ENCODE results near the gene MUC5B. TPM values are rescaled to one million over a fixed set of nuclear protein-coding genes. Genes with fewer than 3 reads are reported as not detected.

MUC5B gene
- total and polyA plus RNA-seq, 2 donors (not counting 3 experiments of a cell fraction or from before 2014, with no cell fraction given) = not detected

- H3K9ac ChIP-seq (replicated peaks; ENCODE audit: extremely low read depth, insufficient read depth, low read length) = no peak overlapping the region
- no peak for FAIRE-seq
- ChIA-PET CTCF (no interaction called here), POLR2A (no interaction called here)
- no peak overlapping the region for H3K4me3 ChIP-seq (replicated peaks in 1 of 3; ENCODE audit: insufficient read depth in 1 of 3, low read depth in 1 of 3, low read length in 3 of 3)
- H3K27me3 ChIP-seq (ENCODE audit: control insufficient read depth in 2 of 2, insufficient read depth in 2 of 2, low read length in 2 of 2) = no peaks in the 10 kb centered on the region
- no peaks in the 10 kb centered on the region for H3K4me1 ChIP-seq (ENCODE audit: control insufficient read depth, extremely low read depth, insufficient read depth, low read length)
- H3K36me3 ChIP-seq (ENCODE audit: control insufficient read depth in 2 of 2, extremely low read depth in 1 of 2, insufficient read depth in 2 of 2, low read length in 2 of 2) = no peaks in the 10 kb centered on the region
- H3K4me2 ChIP-seq (ENCODE audit: insufficient read depth, low read length) = no peak overlapping the region
- H3K27ac ChIP-seq (ENCODE audit: insufficient read depth, low read depth, low read length) = no peak overlapping the region
- H3K9me3 ChIP-seq (replicated peaks; ENCODE audit: control insufficient read depth, insufficient read depth, low read length) = no peaks in the 10 kb centered on the region
- TF ChIP-seq POLR2A (IDR thresholded peaks at IDR 0.05; ENCODE audit: low read depth, low read length) (no peak), FOS (IDR thresholded peaks at IDR 0.05; ENCODE audit: borderline replicate concordance, insufficient read depth, low read length) (no peak), JUN (IDR thresholded peaks at IDR 0.05; ENCODE audit: borderline replicate concordance, insufficient read depth, insufficient read length, low read depth) (no peak)
- BruUV-seq (replicated peaks) = no TSS peak
- no peak for DNase-seq (ENCODE audit: low read depth, low spot score)
- dilution Hi-C loops (cut with MboI; ENCODE audit: extremely low pct_ligation_motif_present, low sequenced_read_pairs) = no loop called here
- intact Hi-C loops (cut with micrococcal nuclease) = no loop called here
- no peaks in the 10 kb centered on the region for H4K20me1 ChIP-seq (replicated peaks; ENCODE audit: control insufficient read depth, extremely low read depth, insufficient read depth, low read length)
- H3K79me2 ChIP-seq (ENCODE audit: control insufficient read depth, insufficient read depth, low read length) = no peaks in the 10 kb centered on the region
- no peak overlapping the region for H2AFZ ChIP-seq (ENCODE audit: low read depth, low read length)
- H3K9me1 ChIP-seq (replicated peaks; ENCODE audit: control insufficient read depth, extremely low read depth, insufficient read depth, low read length) = no peaks in the 10 kb centered on the region
Observed at GRCh38 chr11:1176224-1177019, 46.4 kb upstream of the MUC5B start.

- H3K27ac ChIP-seq (ENCODE audit: insufficient read depth, low read depth, low read length) = no peak overlapping the region
- no peaks in the 10 kb centered on the region for H3K9me1 ChIP-seq (replicated peaks; ENCODE audit: control insufficient read depth, extremely low read depth, insufficient read depth, low read length)
- dilution Hi-C loops (cut with MboI; ENCODE audit: extremely low pct_ligation_motif_present, low sequenced_read_pairs) (no loop called here), intact Hi-C loops (cut with micrococcal nuclease) (no loop called here)
- no peaks in the 10 kb centered on the region for H3K79me2 ChIP-seq (ENCODE audit: control insufficient read depth, insufficient read depth, low read length)
- no peak overlapping the region for H3K9ac ChIP-seq (replicated peaks; ENCODE audit: extremely low read depth, insufficient read depth, low read length)
- H2AFZ ChIP-seq (ENCODE audit: low read depth, low read length) = no peak overlapping the region
- H4K20me1 ChIP-seq (replicated peaks; ENCODE audit: control insufficient read depth, extremely low read depth, insufficient read depth, low read length) = no peaks in the 10 kb centered on the region
- no peaks in the 10 kb centered on the region for H3K4me1 ChIP-seq (ENCODE audit: control insufficient read depth, extremely low read depth, insufficient read depth, low read length)
- H3K36me3 ChIP-seq (ENCODE audit: control insufficient read depth in 2 of 2, extremely low read depth in 1 of 2, insufficient read depth in 2 of 2, low read length in 2 of 2) = no peaks in the 10 kb centered on the region
- CTCF ChIA-PET = no interaction called here
- no peaks in the 10 kb centered on the region for H3K9me3 ChIP-seq (replicated peaks; ENCODE audit: control insufficient read depth, insufficient read depth, low read length)
- POLR2A ChIA-PET = no interaction called here
- no peaks in the 10 kb centered on the region for H3K27me3 ChIP-seq (ENCODE audit: control insufficient read depth in 2 of 2, insufficient read depth in 2 of 2, low read length in 2 of 2)
- TF ChIP-seq MAX (IDR thresholded peaks at IDR 0.05; ENCODE audit: insufficient read depth, insufficient read length) (no peak), POLR2AphosphoS5 (IDR thresholded peaks at IDR 0.05; ENCODE audit: insufficient read depth, low read depth, low read length) (no peak), POLR2A (IDR thresholded peaks at IDR 0.05; ENCODE audit: low read depth, low read length) (no peak), GATA2 (IDR thresholded peaks at IDR 0.05; ENCODE audit: insufficient read depth, insufficient read length, low read depth, low read length) (no peak), EZH2 (IDR thresholded peaks at IDR 0.05; ENCODE audit: borderline replicate concordance, low read depth, low read length, severe bottlenecking) (no peak), FOS (IDR thresholded peaks at IDR 0.05; ENCODE audit: borderline replicate concordance, insufficient read depth, low read length) (no peak), MYC (IDR thresholded peaks at IDR 0.05; ENCODE audit: low read depth, low read length) (no peak), JUN (IDR thresholded peaks at IDR 0.05; ENCODE audit: borderline replicate concordance, insufficient read depth, insufficient read length, low read depth) (no peak), CTCF (IDR thresholded peaks at IDR 0.05; ENCODE audit: extremely low read depth in 1 of 2, insufficient read depth in 1 of 2, low read depth in 1 of 2, low read length in 2 of 2) (no peak)
- DNase-seq (ENCODE audit: low read depth, low spot score) = no peak
- no peak overlapping the region for H3K4me2 ChIP-seq (ENCODE audit: insufficient read depth, low read length)
- no TSS peak for BruUV-seq (replicated peaks)
- no peak overlapping the region for H3K4me3 ChIP-seq (replicated peaks in 1 of 3; ENCODE audit: insufficient read depth in 1 of 3, low read depth in 1 of 3, low read length in 3 of 3)
- FAIRE-seq = no peak
Observed at GRCh38 chr11:1177020-1177770, 45.7 kb upstream of the MUC5B start.

Data from endothelial cell of umbilical vein (primary cell).